Fibroblast of skin of abdomen (primary cell): Measurements from ENCODE around the gene SMYD2.

Experiments
- DNase-seq: peaks from one replicate; pipeline ENCODE4 v3.0.0-alpha.2; 2013

The SMYD2 gene

DNA sequence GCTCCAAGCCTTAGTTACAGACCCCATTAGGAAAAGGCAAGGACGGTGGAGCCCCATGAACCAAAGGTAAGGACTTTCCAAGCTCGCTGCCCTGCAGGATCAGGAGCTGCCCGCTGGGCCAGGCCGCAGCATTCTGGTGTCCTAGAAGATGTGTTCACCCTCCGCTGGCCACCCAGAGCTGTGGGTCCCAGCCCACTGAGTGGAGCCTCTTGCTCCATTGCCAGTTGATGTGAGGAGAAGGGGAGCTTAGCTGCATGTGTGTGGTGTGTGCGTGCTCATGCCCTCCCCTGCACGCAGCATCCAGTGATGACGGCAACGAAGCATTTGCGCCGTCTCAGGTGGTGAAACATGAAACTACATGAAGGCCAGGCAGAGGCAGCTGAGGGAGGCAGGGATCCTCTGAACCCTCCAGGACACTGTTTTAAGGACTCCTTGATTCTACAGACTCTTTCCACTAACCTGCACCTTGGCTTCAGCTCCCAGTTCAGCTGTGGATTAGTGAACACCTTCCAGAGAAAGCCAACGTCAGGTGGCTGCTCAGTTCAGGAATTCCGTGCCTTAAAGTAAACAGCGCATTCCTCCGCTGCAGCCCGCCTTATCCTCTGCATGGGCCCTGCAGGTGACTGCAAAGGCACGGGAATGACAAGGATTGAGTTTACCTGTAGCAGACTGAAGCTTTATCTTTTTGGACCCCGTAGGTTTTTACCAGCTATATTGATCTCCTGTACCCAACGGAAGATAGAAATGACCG lies 48.7 kb downstream of the SMYD2 start:
- no peak for DNase-seq

DNA sequence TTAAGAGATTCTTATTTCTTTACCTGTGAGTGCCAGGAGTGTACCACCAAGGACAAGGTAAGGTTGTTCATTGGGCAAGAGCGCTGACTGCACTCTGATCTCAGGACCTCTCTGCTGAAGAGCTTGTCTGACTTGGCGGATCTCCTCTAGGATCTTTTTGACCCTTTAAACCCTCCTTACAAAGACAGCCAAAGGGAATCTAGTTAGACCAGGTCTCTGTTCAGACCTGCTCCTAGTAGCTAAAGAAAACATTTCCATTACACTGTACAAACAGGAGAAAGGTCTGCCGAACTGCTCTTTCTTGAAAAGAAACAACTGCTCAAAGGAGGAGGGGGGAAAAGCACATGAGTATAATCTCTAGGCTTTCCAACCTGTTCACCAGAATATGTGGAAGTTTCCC lies 49.3 kb downstream of the SMYD2 start:
- DNase-seq, result no peak

- DNase-seq, result no peak
Observed at GRCh38 chr1:214330715-214331114, 49.8 kb downstream of the SMYD2 start.

DNA sequence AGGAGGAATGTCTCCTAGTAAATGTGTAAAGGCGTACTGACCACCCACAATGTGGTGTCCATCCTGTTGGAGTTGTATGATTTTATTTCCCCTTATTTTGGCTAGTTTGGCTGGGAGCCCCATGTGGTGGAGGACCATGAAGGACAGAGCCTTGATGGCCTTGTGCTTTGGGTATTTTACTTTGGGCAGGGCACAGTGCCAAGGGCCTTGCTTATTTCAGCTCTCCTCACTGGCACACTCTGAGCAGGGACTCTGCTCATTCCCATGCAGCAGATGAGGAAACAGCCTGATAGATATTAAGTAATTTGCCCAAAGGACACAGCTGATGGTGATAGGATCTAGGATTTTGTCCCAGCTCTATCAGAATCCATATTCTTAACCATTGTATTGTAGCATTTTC lies 50.2 kb downstream of the SMYD2 start:
- DNase-seq, result no peak

DNA sequence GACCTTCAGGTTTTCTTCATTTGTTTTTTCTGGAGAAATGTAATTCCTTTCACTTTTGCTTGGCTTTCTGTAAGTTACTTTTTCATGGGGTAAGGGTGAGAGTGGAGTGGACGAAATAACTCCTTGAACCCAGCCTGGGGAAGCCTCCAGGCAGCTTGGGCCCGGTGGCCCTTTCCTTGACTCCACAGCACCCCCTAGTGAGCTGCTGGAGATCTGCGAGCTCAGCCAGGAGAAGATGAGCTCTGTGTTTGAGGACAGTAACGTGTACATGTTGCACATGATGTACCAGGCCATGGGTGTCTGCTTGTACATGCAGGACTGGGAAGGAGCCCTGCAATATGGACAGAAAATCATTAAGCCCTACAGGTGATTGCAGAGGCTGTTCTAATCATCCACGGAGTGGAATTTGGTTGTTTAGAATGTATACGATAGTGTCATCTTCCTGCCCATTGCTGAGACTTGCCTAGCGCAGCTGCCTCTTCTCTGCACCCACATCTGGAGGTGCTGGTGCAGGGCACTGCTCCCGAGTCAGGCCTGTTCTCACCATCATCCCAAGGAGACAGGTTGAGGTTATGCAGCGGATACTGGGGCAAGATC lies 51.0 kb downstream of the SMYD2 start:
- DNase-seq, result peak; percentile 36

DNA sequence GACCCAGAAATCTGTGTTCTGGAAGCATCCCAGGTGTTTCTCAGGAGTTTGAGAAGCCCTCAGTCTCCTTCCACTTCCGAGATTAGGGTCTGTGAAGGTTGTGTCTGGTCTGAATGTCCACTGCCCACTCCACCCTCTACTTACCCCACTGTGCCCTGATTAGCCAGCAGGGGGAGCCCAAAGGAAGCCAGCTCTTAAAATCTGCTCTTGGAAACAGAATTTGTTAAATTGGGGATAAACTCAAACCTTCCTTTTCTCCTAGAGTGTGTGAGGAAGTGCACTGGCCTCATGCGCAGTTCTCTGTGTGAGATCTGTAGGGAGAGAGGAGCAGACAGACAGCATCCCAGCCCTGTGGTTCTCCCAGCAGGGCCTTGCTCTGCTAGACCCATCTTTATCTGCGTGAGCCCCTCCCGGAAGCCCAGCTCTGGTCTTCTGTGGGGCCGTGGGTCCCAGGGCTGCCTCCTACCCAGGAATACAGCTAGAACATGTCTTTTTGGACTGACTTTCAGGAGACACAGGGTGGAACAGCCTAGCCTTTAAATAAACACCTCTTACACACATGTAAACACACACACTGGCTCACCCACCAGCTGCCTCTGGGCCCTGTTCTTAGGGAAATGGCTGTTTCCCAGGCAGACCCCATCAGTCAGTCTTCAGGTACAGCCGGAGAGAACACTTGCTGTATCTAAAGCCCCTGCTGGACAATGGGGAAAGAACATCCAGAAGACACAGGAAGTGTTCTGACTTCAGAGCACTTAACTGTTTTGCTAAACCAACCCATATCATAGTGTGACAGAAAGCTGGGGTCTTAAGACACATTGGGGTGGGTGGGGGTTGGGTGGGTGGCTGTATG lies 52.2 kb downstream of the SMYD2 start:
- peak; percentile 61 for DNase-seq

DNA sequence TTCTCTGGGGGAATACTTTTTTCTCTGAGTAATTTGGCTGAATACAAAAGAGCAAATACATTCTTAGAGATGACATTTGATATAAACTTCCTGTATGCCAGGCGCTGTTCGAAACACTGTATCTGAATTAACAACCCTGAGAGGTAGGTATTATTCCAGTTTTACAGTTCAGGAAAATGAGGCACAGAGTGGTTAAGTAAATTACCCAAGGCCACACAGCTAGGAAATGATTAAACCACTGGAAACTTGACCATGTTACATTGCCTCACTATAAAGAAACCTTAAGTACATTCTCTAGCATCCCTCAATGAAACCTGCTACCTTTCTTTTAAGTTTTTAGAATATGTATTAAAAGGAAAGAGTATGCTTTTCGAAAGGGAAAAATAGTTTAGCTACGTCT lies 54.6 kb downstream of the SMYD2 start:
- DNase-seq, result no peak

- no peak for DNase-seq
Observed at GRCh38 chr1:214337015-214337414, 56.1 kb downstream of the SMYD2 start.

DNA sequence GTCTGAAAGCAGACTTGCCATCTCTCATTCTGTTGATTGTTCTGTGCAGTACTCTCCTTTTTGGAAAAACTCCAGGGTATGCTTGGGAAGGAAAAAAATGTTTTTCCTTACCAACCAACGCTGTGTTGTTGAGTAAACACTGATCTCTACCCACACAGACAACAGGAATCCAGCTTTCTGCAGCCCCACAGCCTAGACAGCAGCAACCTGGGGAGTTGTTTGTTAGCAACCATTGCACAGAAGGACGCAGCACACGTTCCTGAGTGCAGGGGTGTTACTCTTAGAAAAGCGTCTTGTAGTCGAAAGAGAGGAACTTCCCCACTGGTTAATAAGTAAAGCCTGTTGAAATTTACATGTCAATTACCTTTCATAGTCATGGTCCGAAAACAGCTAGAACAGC lies 56.6 kb downstream of the SMYD2 start:
- DNase-seq, result peak; percentile 44

DNA sequence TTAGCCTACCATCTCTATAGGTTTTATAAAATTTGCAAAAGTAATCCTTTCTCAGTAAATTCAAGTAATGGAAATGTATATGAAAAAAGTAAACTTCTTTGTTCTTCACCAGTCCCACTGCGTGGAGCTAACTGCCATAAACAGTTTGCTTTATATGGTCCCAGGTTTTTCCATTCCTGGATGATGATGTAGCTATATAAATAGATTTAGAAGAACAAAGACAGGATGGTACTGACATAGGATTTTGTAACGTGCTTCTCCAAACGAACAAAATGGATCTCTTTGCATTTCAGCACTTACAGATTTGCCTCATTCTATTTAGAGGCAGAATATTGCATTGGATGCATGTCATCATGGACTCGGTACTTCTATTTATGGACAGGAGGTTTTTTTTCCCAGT lies 57.3 kb downstream of the SMYD2 start:
- DNase-seq, result no peak

- no peak for DNase-seq
Observed at GRCh38 chr1:214341459-214341858, 60.5 kb downstream of the SMYD2 start.

- DNase-seq, result no peak
Observed at GRCh38 chr1:214341932-214342331, 61.0 kb downstream of the SMYD2 start.

- no peak for DNase-seq
Observed at GRCh38 chr1:214342525-214342924, 61.6 kb downstream of the SMYD2 start.

DNA sequence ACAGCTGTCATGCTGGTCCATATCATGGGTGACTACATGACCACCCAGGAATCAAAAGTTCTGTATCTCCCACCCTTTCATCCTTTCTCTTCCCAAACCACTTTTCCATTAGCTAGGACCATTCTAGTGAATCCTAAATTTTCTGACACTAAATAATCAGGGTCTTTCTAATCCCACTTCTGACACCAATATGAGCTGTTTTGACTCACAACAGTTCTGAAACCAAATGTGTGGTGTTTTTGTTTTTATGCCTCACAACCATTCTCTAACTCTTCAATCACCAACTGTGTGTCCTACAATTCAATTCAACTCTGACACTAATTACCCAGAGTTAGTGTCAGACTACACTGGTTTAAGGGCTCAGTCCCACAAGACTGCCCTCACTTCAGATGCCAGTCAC lies 63.9 kb downstream of the SMYD2 start:
- DNase-seq, result no peak

DNA sequence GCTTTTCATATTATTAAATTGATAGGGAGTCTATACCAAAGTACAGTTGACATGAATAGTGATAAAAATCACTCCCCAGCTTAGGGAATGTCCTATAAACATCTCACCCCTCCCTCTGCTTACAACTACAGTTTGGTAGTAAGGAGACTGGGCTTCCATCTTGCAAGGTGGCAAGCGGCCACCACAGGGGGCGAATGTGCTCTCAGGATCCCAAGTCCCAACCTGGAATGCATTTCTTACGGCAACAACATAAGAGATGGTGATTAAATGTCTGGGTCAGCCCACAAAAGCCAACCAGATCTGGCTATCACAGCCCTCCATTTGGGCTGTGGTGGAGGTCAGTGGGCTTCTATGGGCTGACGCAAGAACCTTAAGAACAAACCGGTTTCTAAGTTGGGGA lies 68.0 kb downstream of the SMYD2 start:
- no peak for DNase-seq

DNA sequence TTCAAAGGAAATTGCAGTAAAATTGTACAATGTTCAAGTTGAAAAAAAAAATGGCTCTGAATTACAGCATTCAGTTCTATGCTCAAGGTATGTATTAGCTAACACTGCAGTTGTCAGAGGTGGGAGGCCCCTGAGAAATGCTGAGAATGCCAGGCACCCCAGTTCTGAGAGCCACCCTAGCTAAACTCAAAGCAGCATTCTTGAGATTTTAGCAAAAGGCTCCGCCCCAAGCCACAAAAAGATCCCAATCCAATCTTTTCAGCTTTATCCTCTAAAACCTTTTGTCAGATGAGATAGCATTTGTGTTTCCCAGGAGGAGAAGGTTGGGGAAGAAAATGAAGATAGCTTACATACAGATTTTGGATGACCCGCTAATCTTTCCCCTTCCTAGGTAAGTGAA lies 68.8 kb downstream of the SMYD2 start:
- peak; percentile 67 for DNase-seq

GRCh38 chr1:214351551-214352277 lies 70.8 kb downstream of the SMYD2 start:
- DNase-seq, result peak; percentile 39

DNA sequence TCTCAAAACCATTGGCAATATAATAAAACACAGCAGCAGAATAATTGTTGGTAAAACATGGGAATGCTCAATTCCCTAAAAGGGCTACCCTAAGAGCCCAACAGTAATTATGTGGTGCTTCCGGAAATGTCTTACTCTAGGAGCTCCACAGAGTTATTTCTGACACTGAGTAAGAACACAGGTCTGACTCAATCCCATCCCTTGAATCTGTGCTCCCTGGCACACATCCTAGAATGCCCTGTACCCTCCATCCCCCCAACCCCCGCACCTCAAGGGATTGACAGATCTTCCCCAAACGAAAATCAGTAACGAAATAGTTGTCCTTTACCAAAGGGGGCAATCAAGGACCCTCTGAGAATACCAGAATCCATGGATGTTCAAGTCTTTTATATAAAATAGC lies 71.9 kb downstream of the SMYD2 start:
- DNase-seq, result no peak

- DNase-seq, result peak; percentile 48
Observed at GRCh38 chr1:214354440-214355148, 73.6 kb downstream of the SMYD2 start.

DNA sequence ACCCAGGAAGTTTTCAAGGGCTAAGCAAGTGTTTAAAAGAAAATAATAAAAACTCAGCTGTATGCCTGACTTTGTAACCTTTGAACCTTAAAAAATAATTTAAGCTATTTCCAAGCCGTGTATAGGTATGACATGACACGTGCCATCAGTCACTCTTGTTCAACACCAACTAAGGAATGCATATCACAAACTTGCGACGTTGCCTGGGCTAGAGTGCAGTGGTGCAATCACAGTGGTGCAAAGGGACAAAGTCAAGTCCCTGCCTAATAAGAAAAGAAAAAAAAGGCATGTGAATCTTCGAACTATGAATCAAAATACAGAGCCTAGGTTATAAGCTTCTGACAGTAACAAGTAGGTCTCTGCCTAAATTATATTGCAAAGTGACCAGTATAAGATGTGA lies 79.2 kb downstream of the SMYD2 start:
- DNase-seq, result no peak

DNA sequence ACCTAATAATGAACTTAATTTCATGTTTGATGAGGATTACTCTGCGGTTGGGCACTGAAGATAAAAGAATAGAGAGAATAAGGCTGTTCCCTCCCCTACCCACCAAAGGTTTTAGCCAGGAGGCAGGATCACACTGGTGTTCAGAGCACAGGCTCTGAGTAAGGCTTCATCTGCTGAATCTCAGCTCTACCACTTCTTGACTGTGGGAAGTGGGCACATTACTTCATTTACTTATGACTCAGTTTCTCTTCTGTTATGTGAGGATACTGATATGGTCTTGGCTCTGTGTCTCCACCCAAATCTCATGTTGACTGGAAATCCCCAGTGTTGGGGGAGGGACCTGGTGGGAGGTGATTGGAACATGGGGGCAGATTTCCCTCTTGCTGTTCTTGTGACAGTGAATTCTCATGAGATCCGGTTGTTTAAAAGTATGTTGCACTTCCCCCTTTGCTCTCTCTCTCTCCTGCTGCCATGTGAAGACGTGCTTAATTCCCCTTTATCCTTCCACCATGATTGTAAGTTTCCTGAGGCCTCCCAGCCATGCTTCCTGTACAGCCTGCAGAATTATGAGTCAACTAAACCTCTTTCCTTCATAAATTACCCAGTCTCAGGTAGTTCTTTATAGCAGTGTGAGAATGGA lies 79.7 kb downstream of the SMYD2 start:
- no peak for DNase-seq

- no peak for DNase-seq
Observed at GRCh38 chr1:214361636-214362035, 80.7 kb downstream of the SMYD2 start.
